Fibroblast of lung (primary cell): ENCODE results near the gene ZGPAT. TPM values are rescaled to one million over a fixed set of nuclear protein-coding genes. Genes with fewer than 3 reads are reported as not detected.

ENCODE experiments used
- DNase-seq, 2 donors: peaks; one replicate each; pipeline versions ENCODE4 v3.0.0 to v3.0.0-alpha.2; 2010; ENCODE audit warnings: low read depth in 2 of 2
- H2AFZ ChIP-seq: 2 replicates; pipeline ENCODE4 v1.5.1; 2012; ENCODE audit warnings: low read length, control low read depth, inconsistent platforms
- H3K27ac ChIP-seq: 2 replicates; pipeline ENCODE4 v1.5.1; 2011; ENCODE audit warnings: low read length, control low read depth; ENCODE audit not compliant: insufficient read depth
- H3K27me3 ChIP-seq: 2 replicates; pipeline ENCODE4 v1.5.1; 2011; ENCODE audit warnings: mild to moderate bottlenecking, low read length; ENCODE audit not compliant: control insufficient read depth, insufficient read depth
- H3K36me3 ChIP-seq: 2 replicates; pipeline ENCODE4 v1.5.1; 2011; ENCODE audit warnings: low read length; ENCODE audit not compliant: control insufficient read depth, insufficient read depth
- H3K4me1 ChIP-seq: 2 replicates; pipeline ENCODE4 v1.5.1; 2011; ENCODE audit warnings: low read length; ENCODE audit not compliant: control insufficient read depth, insufficient read depth; ENCODE audit errors: extremely low read depth
- H3K4me2 ChIP-seq: 2 replicates; pipeline ENCODE4 v1.5.1; 2011; ENCODE audit warnings: low read length, control low read depth; ENCODE audit not compliant: insufficient read depth; ENCODE audit errors: extremely low read depth
- H3K4me3 ChIP-seq, 4 experiments: fragments of 200-600 bp in 1 of 4; sonication (generic) in 1 of 4; replicated peaks in 1 of 4; 2 replicates each; pipeline ENCODE4 v1.5.1; 2011 to 2016; ENCODE audit warnings: low read length in 4 of 4, low read depth in 3 of 4, mild to moderate bottlenecking in 3 of 4, control low read depth in 2 of 4, inconsistent platforms in 1 of 4, mixed read lengths in 1 of 4; ENCODE audit not compliant: insufficient read depth in 1 of 4; ENCODE audit errors: control extremely low read depth in 1 of 4
- H3K79me2 ChIP-seq: 2 replicates; pipeline ENCODE4 v1.5.1; 2012; ENCODE audit warnings: mild to moderate bottlenecking, low read length, inconsistent platforms; ENCODE audit not compliant: control insufficient read depth, insufficient read depth
- H3K9ac ChIP-seq: 2 replicates; pipeline ENCODE4 v1.5.1; 2011; ENCODE audit warnings: mild to moderate bottlenecking, low read length, control low read depth; ENCODE audit not compliant: insufficient read depth
- H3K9me3 ChIP-seq: 2 replicates; pipeline ENCODE4 v1.5.1; 2012; ENCODE audit warnings: low read depth, low read length; ENCODE audit not compliant: control insufficient read depth, insufficient read depth
- H4K20me1 ChIP-seq: 2 replicates; pipeline ENCODE4 v1.5.1; 2011; ENCODE audit warnings: low read length; ENCODE audit not compliant: control insufficient read depth, insufficient read depth; ENCODE audit errors: extremely low read depth
- EZH2 ChIP-seq: IDR thresholded peaks from 2 replicates; pipeline ENCODE4 v1.5.1; 2012; ENCODE audit warnings: low read length, control low read depth, mild to moderate bottlenecking; ENCODE audit errors: missing control alignments
- polyA plus RNA-seq, 2 donors: library from polyadenylated mRNA; depleted of rRNA in 1 of 2; stranded (reverse) in 1 of 2; unstranded in 1 of 2; fragments of >200 nt; gene quantifications; 2 replicates each; pipeline ENCODE4 v1.2.1, GENCODE V29; 2011 to 2012; ENCODE audit warnings: missing spikeins in 1 of 2
- total RNA-seq: library from RNA; depleted of rRNA; stranded (reverse); fragments of >200 nt; gene quantifications from 2 replicates; pipeline ENCODE4 v1.2.1, GENCODE V29; 2014
- TF ChIP-seq, protein P1 (sequence below), 2 donors: IDR thresholded peaks in 1 of 2; conservative IDR thresholded peaks in 1 of 2; 1 replicate in 1 of 2; 2 replicates in 1 of 2; pipeline ENCODE4 v1.5.1; 2011 to 2012; ENCODE audit warnings: low read length in 2 of 2, control low read depth in 1 of 2, inconsistent platforms in 1 of 2, low read depth in 1 of 2, mild to moderate bottlenecking in 1 of 2

The ZGPAT gene
- total and polyA plus RNA-seq, 2 donors (not counting 1 experiment from before 2014, with no cell fraction given) = 7.6 to 10.7 TPM

GRCh38 chr20:63735859-63736718 lies 28.2 kb downstream of the ZGPAT start, which contains the start of gene LIME1:
Gene LIME1, plus strand, starts transcription at chr20:63736664. Its CDS starts 886 bp downstream, at chr20:63737550.
- Histone ChIP-seq H3K9me3 (no peaks in the 10 kb centered on the region), H3K36me3 (peaks cover 20% of the 10 kb centered on the region), H3K9ac (no peak within 1 kb of the TSS), H3K79me2 (peaks cover 16% of the 10 kb centered on the region), H4K20me1 (no peaks in the 10 kb centered on the region), H2AFZ (no peak within 1 kb of the TSS), H3K27ac (no peak within 1 kb of the TSS), H3K4me1 (peaks cover 3% of the 10 kb centered on the region), H3K4me2 (no peak within 1 kb of the TSS), H3K27me3 (no peaks in the 10 kb centered on the region), H3K4me3 (no peak within 1 kb of the TSS)
- TF ChIP-seq EZH2 = no peak
- TF ChIP-seq, protein P1, sequence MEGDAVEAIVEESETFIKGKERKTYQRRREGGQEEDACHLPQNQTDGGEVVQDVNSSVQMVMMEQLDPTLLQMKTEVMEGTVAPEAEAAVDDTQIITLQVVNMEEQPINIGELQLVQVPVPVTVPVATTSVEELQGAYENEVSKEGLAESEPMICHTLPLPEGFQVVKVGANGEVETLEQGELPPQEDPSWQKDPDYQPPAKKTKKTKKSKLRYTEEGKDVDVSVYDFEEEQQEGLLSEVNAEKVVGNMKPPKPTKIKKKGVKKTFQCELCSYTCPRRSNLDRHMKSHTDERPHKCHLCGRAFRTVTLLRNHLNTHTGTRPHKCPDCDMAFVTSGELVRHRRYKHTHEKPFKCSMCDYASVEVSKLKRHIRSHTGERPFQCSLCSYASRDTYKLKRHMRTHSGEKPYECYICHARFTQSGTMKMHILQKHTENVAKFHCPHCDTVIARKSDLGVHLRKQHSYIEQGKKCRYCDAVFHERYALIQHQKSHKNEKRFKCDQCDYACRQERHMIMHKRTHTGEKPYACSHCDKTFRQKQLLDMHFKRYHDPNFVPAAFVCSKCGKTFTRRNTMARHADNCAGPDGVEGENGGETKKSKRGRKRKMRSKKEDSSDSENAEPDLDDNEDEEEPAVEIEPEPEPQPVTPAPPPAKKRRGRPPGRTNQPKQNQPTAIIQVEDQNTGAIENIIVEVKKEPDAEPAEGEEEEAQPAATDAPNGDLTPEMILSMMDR (conservative IDR thresholded peaks at IDR 0.05 in 1 of 2, IDR thresholded peaks at IDR 0.05 in 1 of 2; ENCODE audit: low read depth in 1 of 2, low read length in 2 of 2) = no peak
- DNase-seq = no peak

GRCh38 chr20:63736893-63737694 lies 29.3 kb downstream of the ZGPAT start:
- Histone ChIP-seq H3K27ac (no peak overlapping the region), H2AFZ (no peak overlapping the region), H3K36me3 (peaks cover 23% of the 10 kb centered on the region), H3K4me2 (no peak overlapping the region), H3K27me3 (no peaks in the 10 kb centered on the region), H3K4me3 (no peak overlapping the region), H3K4me1 (peaks cover 8% of the 10 kb centered on the region), H4K20me1 (no peaks in the 10 kb centered on the region), H3K79me2 (peaks cover 12% of the 10 kb centered on the region), H3K9ac (no peak overlapping the region), H3K9me3 (no peaks in the 10 kb centered on the region)
- no peak for DNase-seq
- TF ChIP-seq EZH2 = no peak
- TF ChIP-seq, protein P1 (conservative IDR thresholded peaks at IDR 0.05 in 1 of 2, IDR thresholded peaks at IDR 0.05 in 1 of 2; ENCODE audit: low read depth in 1 of 2, low read length in 2 of 2) = no peak

DNA sequence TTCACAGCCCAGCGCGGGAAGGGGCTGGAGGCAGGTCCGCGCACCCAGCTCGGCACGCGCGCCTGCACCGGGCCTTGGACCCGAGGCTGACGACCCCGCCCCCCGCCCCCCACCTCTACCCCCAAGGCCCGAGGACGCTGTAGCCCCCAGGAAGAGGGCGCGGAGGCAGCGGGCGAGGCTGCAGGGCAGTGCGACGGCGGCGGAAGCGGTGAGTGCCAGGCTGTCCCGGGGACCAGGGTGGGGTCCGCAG lies 29.8 kb downstream of the ZGPAT start:
- H3K9me3 ChIP-seq = no peaks in the 10 kb centered on the region
- no peak overlapping the region for H3K9ac ChIP-seq
- TF ChIP-seq, protein P1 (conservative IDR thresholded peaks at IDR 0.05 in 1 of 2, IDR thresholded peaks at IDR 0.05 in 1 of 2; ENCODE audit: low read depth in 1 of 2, low read length in 2 of 2) = no peak
- no peak for TF ChIP-seq EZH2
- peaks cover 9% of the 10 kb centered on the region for H3K79me2 ChIP-seq
- H3K4me1 ChIP-seq = peaks cover 8% of the 10 kb centered on the region
- H2AFZ ChIP-seq = no peak overlapping the region
- H3K4me3 ChIP-seq = no peak overlapping the region
- DNase-seq = no peak
- H4K20me1 ChIP-seq = no peaks in the 10 kb centered on the region
- no peak overlapping the region for H3K27ac ChIP-seq
- H3K36me3 ChIP-seq = peaks cover 28% of the 10 kb centered on the region
- no peaks in the 10 kb centered on the region for H3K27me3 ChIP-seq
- no peak overlapping the region for H3K4me2 ChIP-seq
